GM23338 (cell line): Measurements from ENCODE around the gene ZBTB12. TPM values are rescaled to one million over a fixed set of nuclear protein-coding genes. Genes with fewer than 3 reads are reported as not detected.

Source experiments
- ATAC-seq: fragments of 200-7000 bp; cut with Tn5 transposase; 3 replicates; pipeline ENCODE4 v1.9.1; 2020
- DNase-seq: peaks from one replicate; pipeline ENCODE4 v3.0.0-alpha.2; 2015; ENCODE audit warnings: low spot score
- H2AFZ ChIP-seq: fragments of 200-600 bp; sonication (generic); 2 replicates; pipeline ENCODE4 v1.8.0; 2016; ENCODE audit warnings: antibody characterized with exemption, mild to moderate bottlenecking, moderate library complexity
- H3F3A ChIP-seq: fragments of 200-600 bp; sonication (generic); replicated peaks from 2 replicates; pipeline ENCODE4 v1.8.0; 2017; ENCODE audit warnings: antibody characterized with exemption, mixed run types, low read depth
- H3K27ac ChIP-seq: fragments of 200-600 bp; sonication (generic); 2 replicates; pipeline ENCODE4 v1.6.1; 2016; ENCODE audit warnings: low read depth
- H3K27me3 ChIP-seq: fragments of 200-600 bp; sonication (generic); 2 replicates; pipeline ENCODE4 v1.8.0; 2016; ENCODE audit warnings: mild to moderate bottlenecking, mixed run types, moderate library complexity; ENCODE audit not compliant: insufficient read depth
- H3K36me3 ChIP-seq: fragments of 200-600 bp; sonication (generic); 2 replicates; pipeline ENCODE4 v1.8.0; 2016; ENCODE audit warnings: mild to moderate bottlenecking; ENCODE audit not compliant: insufficient read depth
- H3K4me1 ChIP-seq: fragments of 200-600 bp; sonication (generic); 2 replicates; pipeline ENCODE4 v1.8.0; 2016; ENCODE audit warnings: mild to moderate bottlenecking, moderate library complexity; ENCODE audit not compliant: insufficient read depth
- H3K4me2 ChIP-seq: fragments of 200-600 bp; sonication (generic); 2 replicates; pipeline ENCODE4 v1.7.1; 2017; ENCODE audit warnings: mixed run types
- H3K4me3 ChIP-seq: fragments of 200-600 bp; sonication (generic); 2 replicates; pipeline ENCODE4 v1.6.1; 2016; ENCODE audit warnings: mixed run types
- H3K79me2 ChIP-seq: fragments of 200-600 bp; sonication (generic); replicated peaks from 2 replicates; pipeline ENCODE4 v1.8.0; 2017; ENCODE audit warnings: mild to moderate bottlenecking; ENCODE audit not compliant: insufficient read depth
- H3K9me2 ChIP-seq: fragments of 200-600 bp; sonication (generic); 2 replicates; pipeline ENCODE4 v1.8.0; 2017; ENCODE audit not compliant: insufficient read depth
- H4K20me1 ChIP-seq: fragments of 200-600 bp; sonication (generic); replicated peaks from 2 replicates; pipeline ENCODE4 v1.8.0; 2017; ENCODE audit warnings: mild to moderate bottlenecking; ENCODE audit not compliant: insufficient read depth
- H3K27ac Mint-ChIP-seq: 2 replicates; pipeline ENCODE4 v1.8.0; 2020; ENCODE audit warnings: inconsistent platforms, mild to moderate bottlenecking, moderate library complexity, mixed read lengths
- H3K27me3 Mint-ChIP-seq: 3 replicates; pipeline ENCODE4 v1.8.0; 2022; ENCODE audit warnings: low read depth, mild to moderate bottlenecking, moderate library complexity, mixed read lengths, inconsistent platforms; ENCODE audit not compliant: insufficient read depth, poor library complexity
- H3K36me3 Mint-ChIP-seq: 3 replicates; pipeline ENCODE4 v1.8.0; 2021; ENCODE audit warnings: low read depth, mild to moderate bottlenecking, inconsistent platforms, moderate library complexity, mixed read lengths
- H3K4me1 Mint-ChIP-seq: 3 replicates; pipeline ENCODE4 v1.8.0; 2020; ENCODE audit warnings: mild to moderate bottlenecking, inconsistent platforms, mixed read lengths
- H3K4me3 Mint-ChIP-seq: 3 replicates; pipeline ENCODE4 v1.8.0; 2021; ENCODE audit warnings: moderate library complexity, mild to moderate bottlenecking, inconsistent platforms, mixed read lengths
- H3K9me3 Mint-ChIP-seq: 3 replicates; pipeline ENCODE4 v1.8.0; 2020; ENCODE audit warnings: moderate library complexity, mild to moderate bottlenecking, inconsistent platforms, mixed read lengths
- CREB1 ChIP-seq: fragments of 250-450 bp; sonication (Bioruptor Pico); IDR thresholded peaks from 2 replicates; pipeline ENCODE4 v1.5.0; 2020; ENCODE audit warnings: low read depth, mild to moderate bottlenecking, moderate library complexity
- CTCF ChIP-seq, 2 experiments: fragments of 200-600 bp in 1 of 2; sonication (generic) in 1 of 2; conservative IDR thresholded peaks; 2 replicates each; pipeline versions ENCODE4 v1.5.1 to v1.6.1; 2016 to 2017; ENCODE audit warnings: antibody characterized with exemption in 2 of 2, low read depth in 2 of 2, mild to moderate bottlenecking in 2 of 2, moderate library complexity in 1 of 2
- EZH2 ChIP-seq: fragments of 200-600 bp; sonication (generic); IDR thresholded peaks from one replicate; pipeline ENCODE4 v1.8.0; 2017; ENCODE audit warnings: antibody characterized with exemption, mild to moderate bottlenecking, low read depth; ENCODE audit not compliant: unreplicated experiment
- NANOG ChIP-seq: IDR thresholded peaks from 2 replicates; pipeline ENCODE4 v1.6.1; 2016; ENCODE audit warnings: antibody characterized with exemption, borderline replicate concordance
- POLR2AphosphoS5 ChIP-seq: IDR thresholded peaks from 2 replicates; pipeline ENCODE4 v1.6.1; 2016; ENCODE audit warnings: antibody characterized with exemption, low read depth
- REST ChIP-seq: IDR thresholded peaks from one replicate; pipeline ENCODE4 v1.6.1; 2018; ENCODE audit warnings: antibody characterized with exemption; ENCODE audit not compliant: unreplicated experiment
- STAT1 ChIP-seq: IDR thresholded peaks from one replicate; pipeline ENCODE4 v1.6.1; 2016; ENCODE audit warnings: antibody characterized with exemption; ENCODE audit not compliant: unreplicated experiment
- polyA plus RNA-seq: library from polyadenylated mRNA; unstranded; fragments of >200 nt; fragmentation: Nextera tagmentation; extraction: Ambion mirVana; gene quantifications from 2 replicates; pipeline ENCODE4 v1.2.1, GENCODE V29; 2016
- total RNA-seq: library from RNA; depleted of rRNA; stranded (reverse); fragments of >200 nt; shearing (Covaris generic); gene quantifications from 2 replicates; pipeline ENCODE4 v1.2.3, GENCODE V29; 2014
- TF ChIP-seq, protein P1 (sequence below): IDR thresholded peaks from 2 replicates; pipeline ENCODE4 v1.6.1; 2016; ENCODE audit warnings: antibody characterized with exemption

The ZBTB12 gene
- total and polyA plus RNA-seq, 2 experiments from 2014 or later, result 0.18 to 14.4 TPM

DNA sequence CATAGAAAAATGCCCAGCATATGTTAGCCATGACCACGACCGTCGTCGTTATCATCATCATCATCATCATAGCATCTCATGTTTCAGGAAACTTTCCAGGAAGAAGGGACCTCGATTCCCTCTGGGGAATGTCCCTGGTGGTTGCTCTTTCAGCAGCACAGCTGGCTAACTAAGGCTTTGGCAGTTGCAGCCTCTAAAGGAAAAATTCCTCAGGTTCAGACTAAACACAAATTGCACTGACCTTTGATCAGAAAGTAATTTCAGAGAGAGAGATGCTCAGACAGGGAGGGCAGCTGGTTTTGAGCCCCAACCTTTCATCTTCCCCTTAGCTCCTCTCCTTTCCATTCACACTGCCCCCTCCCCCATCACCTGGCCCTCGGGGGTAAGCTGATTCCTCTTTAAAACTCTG, 38.4 kb upstream of the ZBTB12 start:
- no peaks in the 10 kb centered on the region for H3K36me3 ChIP-seq
- TF ChIP-seq REST, result no peak
- TF ChIP-seq CTCF (conservative IDR thresholded peaks at IDR 0.05; ENCODE audit: low read depth in 2 of 2), result no peak
- TF ChIP-seq, protein P1, sequence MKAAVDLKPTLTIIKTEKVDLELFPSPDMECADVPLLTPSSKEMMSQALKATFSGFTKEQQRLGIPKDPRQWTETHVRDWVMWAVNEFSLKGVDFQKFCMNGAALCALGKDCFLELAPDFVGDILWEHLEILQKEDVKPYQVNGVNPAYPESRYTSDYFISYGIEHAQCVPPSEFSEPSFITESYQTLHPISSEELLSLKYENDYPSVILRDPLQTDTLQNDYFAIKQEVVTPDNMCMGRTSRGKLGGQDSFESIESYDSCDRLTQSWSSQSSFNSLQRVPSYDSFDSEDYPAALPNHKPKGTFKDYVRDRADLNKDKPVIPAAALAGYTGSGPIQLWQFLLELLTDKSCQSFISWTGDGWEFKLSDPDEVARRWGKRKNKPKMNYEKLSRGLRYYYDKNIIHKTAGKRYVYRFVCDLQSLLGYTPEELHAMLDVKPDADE, result no peak
- TF ChIP-seq STAT1, result no peak
- no peak for TF ChIP-seq CREB1 (CRISPR knock-in tag)
- no peak for TF ChIP-seq NANOG
- TF ChIP-seq POLR2AphosphoS5, result no peak
- no peak for TF ChIP-seq EZH2
- Mint-ChIP-seq H3K36me3 (no peaks in the 10 kb centered on the region), H3K4me3 (no peak overlapping the region), H3K27ac (peak overlapping the region; percentile 16; the same call in 1 of the 2 replicates), H3K9me3 (no peaks in the 10 kb centered on the region), H3K27me3 (peaks cover 12% of the 10 kb centered on the region), H3K4me1 (peaks cover 9% of the 10 kb centered on the region)
- H3K27ac ChIP-seq, result no peak overlapping the region
- H2AFZ ChIP-seq, result peak overlapping the region; percentile 86
- no peaks in the 10 kb centered on the region for H3K79me2 ChIP-seq
- no peaks in the 10 kb centered on the region for H3K9me2 ChIP-seq
- DNase-seq, result peak; percentile 29
- H3K27me3 ChIP-seq, result no peaks in the 10 kb centered on the region
- H3F3A ChIP-seq, result no peaks in the 10 kb centered on the region
- H3K4me1 ChIP-seq, result no peaks in the 10 kb centered on the region
- no peaks in the 10 kb centered on the region for H4K20me1 ChIP-seq
- ATAC-seq, result peak; percentile 41; the same call in 2 of the 3 replicates
- no peak overlapping the region for H3K4me2 ChIP-seq
- H3K4me3 ChIP-seq, result no peak overlapping the region

GRCh38 chr6:31935823-31936222, 33.9 kb upstream of the ZBTB12 start:
- no peak for TF ChIP-seq POLR2AphosphoS5
- TF ChIP-seq REST, result no peak
- TF ChIP-seq NANOG, result no peak
- H3K36me3 Mint-ChIP-seq, result no peaks in the 10 kb centered on the region

More at GRCh38 chr6:31935823-31936222, 33.9 kb upstream of the ZBTB12 start:
- peaks cover 9% of the 10 kb centered on the region for H3K4me1 Mint-ChIP-seq
- H3K9me3 Mint-ChIP-seq, result peaks cover 11% of the 10 kb centered on the region; the same call in 2 of the 3 replicates
- H3K4me2 ChIP-seq, result no peak overlapping the region
- no peak for DNase-seq
- H3K27ac Mint-ChIP-seq, result no peak overlapping the region
- no peaks in the 10 kb centered on the region for H3K79me2 ChIP-seq
- H3K27me3 ChIP-seq, result no peaks in the 10 kb centered on the region
- H3K4me1 ChIP-seq, result no peaks in the 10 kb centered on the region
- peaks cover 2% of the 10 kb centered on the region; the same call in 1 of the 2 replicates for H3K9me2 ChIP-seq
- no peaks in the 10 kb centered on the region for H3F3A ChIP-seq
- H2AFZ ChIP-seq, result no peak overlapping the region
- H3K36me3 ChIP-seq, result no peaks in the 10 kb centered on the region
- no peak overlapping the region for H3K27ac ChIP-seq
- H3K4me3 ChIP-seq, result no peak overlapping the region
- H3K4me3 Mint-ChIP-seq, result no peak overlapping the region
- ATAC-seq, result no peak
- peaks cover 4% of the 10 kb centered on the region for H3K27me3 Mint-ChIP-seq
- no peaks in the 10 kb centered on the region for H4K20me1 ChIP-seq
